Measurements from ENCODE around the gene EPN1. TPM values are rescaled to one million over a fixed set of nuclear protein-coding genes. Genes with fewer than 3 reads are reported as not detected.

The EPN1 gene
- total and polyA plus RNA-seq, 4 donors = 18.6 to 117 (median 77.8) TPM

DNA sequence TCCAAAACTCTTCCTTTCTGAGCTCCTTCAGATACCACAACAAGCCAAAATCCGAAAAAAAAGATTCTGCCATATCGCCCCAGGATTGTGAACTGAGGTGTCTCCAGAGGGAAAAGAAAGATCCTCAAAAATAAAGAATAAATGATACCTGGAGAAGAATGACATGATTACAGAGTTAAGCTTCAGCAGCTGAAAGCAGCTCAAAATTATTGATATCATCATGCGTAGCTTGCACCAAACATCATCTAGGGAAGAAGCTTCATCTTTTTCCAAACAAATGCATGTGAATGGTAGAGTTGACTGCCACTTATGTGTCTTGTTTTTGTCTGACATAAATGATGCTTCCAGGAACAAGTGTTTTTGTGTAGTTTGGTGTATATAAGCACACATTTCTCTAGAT lies 63.3 kb downstream of the EPN1 start, which contains the start of gene NLRP9:
NLRP9 (minus strand) TSS at position 101 of the 400 bp plus-strand sequence; CDS start at position 73, 28 bp downstream.
- Histone ChIP-seq H3K27ac (ENCODE audit: low read depth in 1 of 2, low read length in 2 of 2) (no peak within 1 kb of the TSS), H3K4me3 (ENCODE audit: low read depth in 1 of 3, low read length in 3 of 3) (no peak within 1 kb of the TSS), H3K9me3 (ENCODE audit: control insufficient read depth in 4 of 4, low read length in 3 of 4) (no peaks in the 10 kb centered on the region), H3K4me1 (ENCODE audit: control insufficient read depth in 4 of 4, insufficient read depth in 4 of 4, low read length in 3 of 4) (no peaks in the 10 kb centered on the region), H3K36me3 (ENCODE audit: control insufficient read depth in 4 of 4, insufficient read depth in 3 of 4, low read depth in 1 of 4, low read length in 3 of 4) (no peaks in the 10 kb centered on the region), H3K27me3 (ENCODE audit: control insufficient read depth in 4 of 4, insufficient read depth in 4 of 4, low read length in 3 of 4) (no peaks in the 10 kb centered on the region), H3K9ac (ENCODE audit: low read depth in 1 of 2, low read length in 2 of 2) (no peak within 1 kb of the TSS)
- TF ChIP-seq, protein P1, sequence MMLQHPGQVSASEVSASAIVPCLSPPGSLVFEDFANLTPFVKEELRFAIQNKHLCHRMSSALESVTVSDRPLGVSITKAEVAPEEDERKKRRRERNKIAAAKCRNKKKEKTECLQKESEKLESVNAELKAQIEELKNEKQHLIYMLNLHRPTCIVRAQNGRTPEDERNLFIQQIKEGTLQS (IDR thresholded peaks at IDR 0.05) = no peak
- no peak for TF ChIP-seq SP1 (IDR thresholded peaks at IDR 0.05)
- no peak for TF ChIP-seq HNF4G (IDR thresholded peaks at IDR 0.05)
- TF ChIP-seq, protein P2, sequence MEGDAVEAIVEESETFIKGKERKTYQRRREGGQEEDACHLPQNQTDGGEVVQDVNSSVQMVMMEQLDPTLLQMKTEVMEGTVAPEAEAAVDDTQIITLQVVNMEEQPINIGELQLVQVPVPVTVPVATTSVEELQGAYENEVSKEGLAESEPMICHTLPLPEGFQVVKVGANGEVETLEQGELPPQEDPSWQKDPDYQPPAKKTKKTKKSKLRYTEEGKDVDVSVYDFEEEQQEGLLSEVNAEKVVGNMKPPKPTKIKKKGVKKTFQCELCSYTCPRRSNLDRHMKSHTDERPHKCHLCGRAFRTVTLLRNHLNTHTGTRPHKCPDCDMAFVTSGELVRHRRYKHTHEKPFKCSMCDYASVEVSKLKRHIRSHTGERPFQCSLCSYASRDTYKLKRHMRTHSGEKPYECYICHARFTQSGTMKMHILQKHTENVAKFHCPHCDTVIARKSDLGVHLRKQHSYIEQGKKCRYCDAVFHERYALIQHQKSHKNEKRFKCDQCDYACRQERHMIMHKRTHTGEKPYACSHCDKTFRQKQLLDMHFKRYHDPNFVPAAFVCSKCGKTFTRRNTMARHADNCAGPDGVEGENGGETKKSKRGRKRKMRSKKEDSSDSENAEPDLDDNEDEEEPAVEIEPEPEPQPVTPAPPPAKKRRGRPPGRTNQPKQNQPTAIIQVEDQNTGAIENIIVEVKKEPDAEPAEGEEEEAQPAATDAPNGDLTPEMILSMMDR (IDR thresholded peaks at IDR 0.05; ENCODE audit: low read depth, low read length, missing input control) = no peak
- TF ChIP-seq, protein P3, sequence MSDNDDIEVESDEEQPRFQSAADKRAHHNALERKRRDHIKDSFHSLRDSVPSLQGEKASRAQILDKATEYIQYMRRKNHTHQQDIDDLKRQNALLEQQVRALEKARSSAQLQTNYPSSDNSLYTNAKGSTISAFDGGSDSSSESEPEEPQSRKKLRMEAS (IDR thresholded peaks at IDR 0.05) = no peak
- TF ChIP-seq RXRA (IDR thresholded peaks at IDR 0.05) = no peak
- 89% methylated on average over 3 of the region's 3 CpGs for WGBS
- DNase-seq (ENCODE audit: low spot score) = no peak

DNA sequence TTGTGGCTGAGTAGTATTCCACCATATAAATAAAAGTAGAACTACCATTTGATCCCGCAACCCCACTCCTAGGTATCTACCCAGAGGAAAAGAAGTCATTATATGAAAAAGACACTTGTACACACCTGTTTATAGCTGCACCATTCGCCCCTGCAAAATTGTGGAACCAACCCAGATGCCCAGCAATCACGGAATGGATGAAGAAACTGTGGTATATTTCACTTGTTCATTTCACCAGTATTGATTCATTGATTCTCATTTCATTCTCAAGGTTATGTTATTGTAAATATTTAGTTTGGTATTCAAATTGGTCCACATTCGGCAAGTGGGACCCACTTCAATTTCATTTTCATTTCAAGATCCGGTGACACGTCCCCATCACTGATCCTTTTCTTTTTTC lies 75.7 kb downstream of the EPN1 start:
- TF ChIP-seq JUND (IDR thresholded peaks at IDR 0.05) (no peak), RAD21 (IDR thresholded peaks at IDR 0.05) (no peak), FOXA2 (IDR thresholded peaks at IDR 0.05) (no peak), FOXA1 (IDR thresholded peaks at IDR 0.05) (no peak), TAF1 (conservative IDR thresholded peaks at IDR 0.05) (no peak), RXRA (IDR thresholded peaks at IDR 0.05) (no peak), YY1 (IDR thresholded peaks at IDR 0.05) (no peak), HNF4G (IDR thresholded peaks at IDR 0.05) (no peak), NR2F2 (IDR thresholded peaks at IDR 0.05) (no peak), HNF4A (conservative IDR thresholded peaks at IDR 0.05) (no peak)
- TF ChIP-seq, protein P1 (IDR thresholded peaks at IDR 0.05) = no peak
- TF ChIP-seq, protein P4, sequence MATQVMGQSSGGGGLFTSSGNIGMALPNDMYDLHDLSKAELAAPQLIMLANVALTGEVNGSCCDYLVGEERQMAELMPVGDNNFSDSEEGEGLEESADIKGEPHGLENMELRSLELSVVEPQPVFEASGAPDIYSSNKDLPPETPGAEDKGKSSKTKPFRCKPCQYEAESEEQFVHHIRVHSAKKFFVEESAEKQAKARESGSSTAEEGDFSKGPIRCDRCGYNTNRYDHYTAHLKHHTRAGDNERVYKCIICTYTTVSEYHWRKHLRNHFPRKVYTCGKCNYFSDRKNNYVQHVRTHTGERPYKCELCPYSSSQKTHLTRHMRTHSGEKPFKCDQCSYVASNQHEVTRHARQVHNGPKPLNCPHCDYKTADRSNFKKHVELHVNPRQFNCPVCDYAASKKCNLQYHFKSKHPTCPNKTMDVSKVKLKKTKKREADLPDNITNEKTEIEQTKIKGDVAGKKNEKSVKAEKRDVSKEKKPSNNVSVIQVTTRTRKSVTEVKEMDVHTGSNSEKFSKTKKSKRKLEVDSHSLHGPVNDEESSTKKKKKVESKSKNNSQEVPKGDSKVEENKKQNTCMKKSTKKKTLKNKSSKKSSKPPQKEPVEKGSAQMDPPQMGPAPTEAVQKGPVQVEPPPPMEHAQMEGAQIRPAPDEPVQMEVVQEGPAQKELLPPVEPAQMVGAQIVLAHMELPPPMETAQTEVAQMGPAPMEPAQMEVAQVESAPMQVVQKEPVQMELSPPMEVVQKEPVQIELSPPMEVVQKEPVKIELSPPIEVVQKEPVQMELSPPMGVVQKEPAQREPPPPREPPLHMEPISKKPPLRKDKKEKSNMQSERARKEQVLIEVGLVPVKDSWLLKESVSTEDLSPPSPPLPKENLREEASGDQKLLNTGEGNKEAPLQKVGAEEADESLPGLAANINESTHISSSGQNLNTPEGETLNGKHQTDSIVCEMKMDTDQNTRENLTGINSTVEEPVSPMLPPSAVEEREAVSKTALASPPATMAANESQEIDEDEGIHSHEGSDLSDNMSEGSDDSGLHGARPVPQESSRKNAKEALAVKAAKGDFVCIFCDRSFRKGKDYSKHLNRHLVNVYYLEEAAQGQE (IDR thresholded peaks at IDR 0.05) = no peak
- TF ChIP-seq, protein P2 (IDR thresholded peaks at IDR 0.05; ENCODE audit: low read depth, low read length, missing input control) = no peak
- TF ChIP-seq, protein P3 (IDR thresholded peaks at IDR 0.05) = no peak
- TF ChIP-seq, protein P5, sequence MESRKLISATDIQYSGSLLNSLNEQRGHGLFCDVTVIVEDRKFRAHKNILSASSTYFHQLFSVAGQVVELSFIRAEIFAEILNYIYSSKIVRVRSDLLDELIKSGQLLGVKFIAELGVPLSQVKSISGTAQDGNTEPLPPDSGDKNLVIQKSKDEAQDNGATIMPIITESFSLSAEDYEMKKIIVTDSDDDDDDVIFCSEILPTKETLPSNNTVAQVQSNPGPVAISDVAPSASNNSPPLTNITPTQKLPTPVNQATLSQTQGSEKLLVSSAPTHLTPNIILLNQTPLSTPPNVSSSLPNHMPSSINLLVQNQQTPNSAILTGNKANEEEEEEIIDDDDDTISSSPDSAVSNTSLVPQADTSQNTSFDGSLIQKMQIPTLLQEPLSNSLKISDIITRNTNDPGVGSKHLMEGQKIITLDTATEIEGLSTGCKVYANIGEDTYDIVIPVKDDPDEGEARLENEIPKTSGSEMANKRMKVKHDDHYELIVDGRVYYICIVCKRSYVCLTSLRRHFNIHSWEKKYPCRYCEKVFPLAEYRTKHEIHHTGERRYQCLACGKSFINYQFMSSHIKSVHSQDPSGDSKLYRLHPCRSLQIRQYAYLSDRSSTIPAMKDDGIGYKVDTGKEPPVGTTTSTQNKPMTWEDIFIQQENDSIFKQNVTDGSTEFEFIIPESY (IDR thresholded peaks at IDR 0.05) = no peak
- H3K36me3 ChIP-seq (ENCODE audit: control insufficient read depth in 4 of 4, insufficient read depth in 3 of 4, low read depth in 1 of 4, low read length in 3 of 4) = peaks cover 0 to 2% (median 0%) of the 10 kb centered on the region in 4 donors
- H3K4me3 ChIP-seq (ENCODE audit: low read depth in 1 of 3, low read length in 3 of 3) = no peak overlapping the region
- no peaks in the 10 kb centered on the region for H3K27me3 ChIP-seq (ENCODE audit: control insufficient read depth in 4 of 4, insufficient read depth in 4 of 4, low read length in 3 of 4)
- peaks cover 0 to 9% (median 4%) of the 10 kb centered on the region in 4 donors for H3K4me1 ChIP-seq (ENCODE audit: control insufficient read depth in 4 of 4, insufficient read depth in 4 of 4, low read length in 3 of 4)
- DNase-seq (ENCODE audit: low spot score) = no peak
- H3K9ac ChIP-seq (ENCODE audit: low read depth in 1 of 2, low read length in 2 of 2) = no peak overlapping the region
- 76% methylated on average over 6 of the region's 6 CpGs for WGBS
- no peaks in the 10 kb centered on the region for H3K9me3 ChIP-seq (ENCODE audit: control insufficient read depth in 4 of 4, low read length in 3 of 4)
- no peak overlapping the region for H3K27ac ChIP-seq (ENCODE audit: low read depth in 1 of 2, low read length in 2 of 2)

Data from liver (tissue), 9 donors.